Stimulated activated CD8-positive, alpha-beta memory T cell treated with anti-CD3 and anti-CD28 coated beads, Interleukin-2, amount 100 ng/mL, for 1 hour (primary cell): ENCODE results near the gene TMCC1.
"Not testable (repeated sequence)": the region's sequence is repeated elsewhere in the genome, so short reads cannot be mapped to it uniquely, and the experiment has no call there.

ENCODE experiments used
- DNase-seq, 2 donors: peaks; one replicate each; pipeline ENCODE4 v3.0.0-alpha.2; 2020; ENCODE audit warnings: low read depth in 2 of 2

Gene TMCC1

DNA sequence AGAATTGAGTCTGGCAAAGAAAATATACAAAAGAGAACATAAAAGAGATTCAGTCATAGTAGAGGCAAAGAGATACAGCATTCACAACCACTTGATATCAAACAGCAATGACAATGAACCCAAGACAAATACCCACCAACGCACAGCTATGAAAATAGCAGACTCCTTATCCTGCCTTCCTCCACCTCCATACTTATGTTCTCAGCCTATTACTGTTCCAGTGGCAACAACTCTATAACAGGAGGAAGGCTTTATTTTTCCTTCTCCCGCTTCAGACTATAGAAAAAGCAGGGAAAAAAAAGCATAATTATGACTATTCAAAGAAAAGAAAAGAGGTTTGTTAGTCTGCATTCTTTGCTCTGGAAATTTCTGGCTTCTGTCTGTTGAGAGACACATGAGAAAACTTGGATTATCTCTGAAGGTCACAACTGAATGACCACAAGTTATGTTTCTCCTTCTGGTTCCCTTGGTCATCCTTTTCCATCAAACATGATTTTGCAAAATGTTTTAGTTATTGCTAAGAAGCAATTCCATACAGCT is 205.9 kb downstream of the TMCC1 start:
- DNase-seq: no peak

- no peak for DNase-seq
Measured at GRCh38 chr3:129686941-129687340, 206.6 kb downstream of the TMCC1 start.

DNA sequence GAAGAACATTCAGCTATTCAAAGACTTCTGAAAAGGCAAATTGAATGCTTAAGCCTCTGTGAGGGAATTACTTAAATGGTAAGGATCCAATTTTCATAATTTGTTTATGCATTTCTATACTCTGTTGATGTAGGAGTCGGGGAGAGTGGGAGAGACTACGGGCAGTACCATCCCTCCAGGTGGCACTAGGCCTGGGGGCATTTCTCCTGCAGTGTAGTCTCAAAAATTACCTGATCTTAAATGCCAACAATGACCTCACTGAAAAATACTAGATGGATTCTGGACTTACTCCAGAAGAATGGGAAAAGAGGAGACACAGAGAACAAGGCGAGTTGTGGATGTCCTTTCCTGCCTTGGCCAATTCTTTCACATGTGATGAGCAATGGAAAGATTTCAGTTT is 209.2 kb downstream of the TMCC1 start:
- DNase-seq: no peak

- DNase-seq: no peak
Measured at GRCh38 chr3:129683201-129683600, 210.3 kb downstream of the TMCC1 start.

DNA sequence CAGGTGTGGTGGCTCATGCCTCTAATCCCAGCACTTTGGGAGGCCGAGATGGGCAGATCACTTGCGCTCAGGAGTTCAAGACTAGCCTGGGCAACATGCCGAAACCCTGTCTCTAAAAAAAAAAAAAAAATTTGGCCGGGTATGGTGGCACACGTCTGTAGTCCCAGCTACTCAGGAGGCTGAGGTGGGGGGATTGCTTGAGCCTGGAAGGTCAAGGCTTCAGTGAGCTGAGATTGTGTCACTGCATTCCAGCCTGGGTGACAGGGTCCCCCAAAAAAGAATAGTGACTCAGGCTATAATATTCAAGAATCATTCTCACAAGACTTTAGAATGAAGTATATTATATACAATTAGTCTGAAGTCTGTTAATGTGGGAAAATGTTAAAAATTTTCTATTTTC is 216.5 kb downstream of the TMCC1 start:
- no peak for DNase-seq

- not testable (repeated sequence) for DNase-seq
Measured at GRCh38 chr3:129674798-129675123, 218.8 kb downstream of the TMCC1 start.

DNA sequence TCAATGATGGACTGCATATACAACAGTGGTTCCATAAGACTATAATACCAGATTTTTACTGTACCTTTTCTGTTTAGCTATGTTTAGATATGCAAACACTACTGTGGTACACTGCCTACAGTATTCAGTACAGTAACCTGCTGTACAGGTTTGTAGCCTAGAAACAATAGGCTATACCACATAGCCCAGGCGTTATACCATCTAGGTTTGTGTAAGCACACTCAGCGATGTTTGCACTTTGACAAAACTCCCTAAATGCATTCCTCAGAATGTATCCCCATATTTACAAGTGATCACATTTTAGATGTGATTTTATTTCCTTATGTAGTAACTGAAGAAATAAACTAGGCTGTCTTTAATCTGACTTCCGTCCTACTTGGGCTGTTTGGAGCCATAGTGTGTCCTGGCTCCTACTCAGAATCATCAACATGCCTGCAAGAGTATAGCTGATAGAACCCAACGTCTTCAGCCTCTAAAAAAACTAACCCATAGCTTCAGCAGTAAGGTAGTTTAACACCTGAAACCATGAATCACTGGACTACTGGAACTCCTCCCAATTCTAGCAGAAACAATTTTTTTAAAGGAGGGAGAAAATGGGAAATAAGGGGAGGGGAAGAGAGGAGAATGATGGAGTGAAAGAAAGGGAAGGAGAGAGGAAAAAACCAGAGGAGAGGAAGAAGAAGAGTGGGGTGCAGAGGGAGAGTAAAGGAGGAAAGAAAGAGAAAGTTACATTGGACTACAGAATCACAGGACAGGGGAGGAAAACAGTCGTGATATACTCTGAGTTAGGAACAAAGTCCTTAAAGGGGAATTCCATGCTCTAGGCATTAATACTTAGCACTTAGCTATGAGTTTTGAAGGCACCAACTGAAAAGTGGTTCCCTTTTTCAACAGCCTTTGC is 219.4 kb downstream of the TMCC1 start:
- DNase-seq: no peak

- no peak for DNase-seq
Measured at GRCh38 chr3:129673012-129673411, 220.5 kb downstream of the TMCC1 start.

DNA sequence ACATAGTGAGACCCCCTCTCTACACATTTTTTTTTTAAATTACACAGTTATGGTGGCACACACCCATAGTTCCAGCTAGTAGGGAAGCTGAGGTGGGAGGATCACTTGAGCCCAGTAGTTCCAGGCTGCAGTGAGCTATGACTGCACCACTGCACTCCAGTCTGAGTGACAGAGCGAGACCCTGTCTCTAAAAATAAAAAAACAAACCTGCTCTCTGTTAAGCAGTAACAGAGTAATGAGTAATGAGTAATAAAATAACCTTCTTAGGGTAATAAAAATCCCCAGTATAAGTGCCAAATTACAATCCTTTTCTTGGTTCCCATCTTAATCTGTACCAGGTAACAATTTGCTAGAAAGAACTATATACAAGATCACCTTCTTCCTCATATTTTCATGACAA is 221.1 kb downstream of the TMCC1 start:
- no peak for DNase-seq

DNA sequence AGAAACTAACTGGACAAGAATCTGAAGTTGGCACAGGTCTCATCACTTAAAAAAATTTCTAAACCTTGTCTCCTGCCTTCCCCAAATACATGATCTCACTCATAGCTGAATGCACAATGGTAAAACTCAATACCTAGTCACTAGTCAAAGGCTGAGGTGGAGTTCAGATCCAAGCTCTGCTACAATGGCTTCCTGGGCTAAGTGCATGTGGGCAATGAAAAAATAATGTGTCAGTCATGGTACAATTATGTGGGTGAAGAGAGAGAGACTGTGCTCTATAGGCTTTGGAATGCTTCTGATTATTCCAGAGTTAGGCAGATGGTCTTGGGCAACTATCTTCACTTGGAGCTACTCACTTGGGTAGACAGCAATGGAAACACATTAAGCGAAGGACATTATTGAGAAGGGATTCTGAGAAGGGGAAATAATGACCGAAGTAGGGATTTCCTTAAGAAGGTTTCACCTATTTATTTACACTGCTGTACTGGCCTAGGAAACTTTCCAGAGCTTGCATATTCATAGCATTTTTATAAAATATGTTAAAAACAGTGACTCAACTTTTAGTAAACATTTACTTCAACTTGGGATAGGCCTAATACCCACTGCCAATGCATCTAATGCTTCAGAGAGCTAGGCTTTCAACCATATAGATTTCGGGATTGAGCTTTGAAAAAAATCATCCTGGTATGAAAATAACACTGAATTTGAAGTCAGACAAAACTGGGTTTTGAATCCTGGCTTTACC is 228.3 kb downstream of the TMCC1 start:
- no peak for DNase-seq

GRCh38 chr3:129663930-129664646 is 229.4 kb downstream of the TMCC1 start:
- no peak for DNase-seq

GRCh38 chr3:129663045-129663446 is 230.5 kb downstream of the TMCC1 start:
- no peak for DNase-seq

DNA sequence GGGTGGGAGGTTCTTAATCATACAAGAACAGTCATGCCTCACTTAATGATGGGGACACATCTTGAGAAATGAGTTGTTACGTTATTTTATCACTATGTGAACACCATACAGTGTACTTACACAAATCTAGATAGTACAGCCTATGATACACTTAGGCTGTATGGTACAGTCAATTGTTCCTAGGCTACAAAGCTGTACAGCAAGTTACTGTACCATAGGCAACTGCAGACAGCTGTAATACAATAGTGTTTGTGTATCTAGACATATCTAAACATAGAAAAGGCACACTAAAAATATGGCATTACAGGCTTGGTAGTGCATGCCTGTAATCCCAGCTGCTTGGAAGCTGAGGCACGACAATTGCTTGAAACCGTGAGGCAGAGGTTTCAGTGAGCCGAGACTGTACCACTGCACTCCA is 231.3 kb downstream of the TMCC1 start:
- no peak for DNase-seq

DNA sequence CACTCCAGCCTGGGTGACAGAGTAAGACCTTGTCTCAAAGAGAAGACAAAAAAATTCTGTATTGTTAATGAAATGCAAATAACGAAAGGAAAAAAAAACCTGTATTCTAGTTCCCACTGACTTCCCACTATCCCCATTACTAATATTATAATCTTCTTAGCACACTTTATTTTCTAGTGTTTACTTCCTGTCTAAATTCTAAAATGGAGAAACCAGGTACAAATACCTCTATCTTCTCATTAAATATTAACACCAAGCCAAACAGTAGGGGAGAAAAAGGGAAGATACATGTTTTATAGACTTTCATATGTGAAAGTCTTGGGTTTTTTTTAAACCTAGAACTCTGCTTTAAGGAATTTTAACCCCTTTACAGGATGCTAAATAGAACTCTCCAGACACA is 231.7 kb downstream of the TMCC1 start:
- no peak for DNase-seq

DNA sequence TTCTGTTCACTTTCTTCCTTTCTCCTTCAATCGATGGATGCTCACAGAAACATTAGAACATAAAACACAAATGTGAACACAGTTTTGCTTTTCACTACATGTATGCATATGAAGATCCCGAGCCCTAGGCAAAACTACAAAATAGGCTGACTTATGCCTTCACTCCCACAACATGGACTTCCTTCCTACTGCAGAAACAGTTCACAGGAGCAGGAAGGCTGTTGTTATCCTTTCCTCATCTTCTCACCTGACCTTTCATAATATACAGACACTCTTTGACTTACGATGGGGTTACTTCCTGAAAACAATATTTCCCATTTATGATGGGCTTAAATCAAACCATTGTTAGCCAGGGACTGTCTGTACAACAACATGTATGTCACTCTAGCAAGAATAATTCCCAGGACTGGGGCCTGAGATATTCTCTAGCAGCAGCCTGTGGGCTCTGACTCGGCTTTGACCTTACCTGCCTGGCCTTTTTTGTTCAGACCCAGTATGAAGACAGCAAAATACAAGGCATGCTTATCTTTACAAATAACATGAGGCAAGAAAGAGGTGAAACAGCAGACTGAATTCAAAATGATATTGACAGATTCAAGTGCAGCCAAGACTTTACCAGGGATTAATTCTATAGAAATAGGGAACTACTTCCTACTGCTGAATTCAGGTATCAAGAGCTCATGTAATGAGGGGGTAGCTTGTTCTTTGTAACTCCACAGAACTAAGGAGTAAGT is 235.2 kb downstream of the TMCC1 start:
- DNase-seq: no peak

DNA sequence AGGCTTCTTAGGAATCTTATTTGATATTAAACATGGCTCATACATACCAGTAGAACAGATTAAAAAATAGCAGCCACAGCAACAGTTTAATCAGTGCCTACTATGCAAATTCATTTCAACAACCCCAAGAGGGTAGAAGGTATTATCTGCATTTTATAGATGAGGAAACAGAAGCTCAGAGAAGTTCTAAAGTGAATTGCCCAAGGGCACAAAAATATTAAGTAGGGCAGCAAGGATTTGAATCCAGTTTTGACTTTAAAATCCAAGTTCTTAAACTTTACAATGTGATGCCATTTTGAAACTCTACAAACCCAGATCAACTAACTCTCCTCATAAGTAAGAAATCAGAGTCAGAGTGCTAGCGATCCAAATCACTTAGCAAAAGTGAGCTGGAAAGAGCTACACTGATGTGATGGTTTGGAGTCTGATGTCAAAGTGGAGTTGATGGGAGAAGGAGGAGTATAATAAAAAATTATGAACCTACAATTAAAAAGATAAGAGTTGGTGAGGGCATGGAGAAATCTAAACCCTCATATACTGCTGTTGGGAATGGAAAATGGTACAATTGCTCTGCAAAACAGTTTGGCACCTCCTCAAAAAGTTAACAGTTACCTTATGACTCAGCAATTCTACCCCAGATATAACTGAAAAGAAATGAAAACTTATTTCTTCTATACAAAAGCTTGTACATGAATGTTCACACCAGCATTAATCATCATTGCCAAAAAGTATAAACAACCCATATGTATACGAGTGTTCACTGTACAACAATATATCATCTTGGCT is 236.1 kb downstream of the TMCC1 start:
- no peak for DNase-seq

DNA sequence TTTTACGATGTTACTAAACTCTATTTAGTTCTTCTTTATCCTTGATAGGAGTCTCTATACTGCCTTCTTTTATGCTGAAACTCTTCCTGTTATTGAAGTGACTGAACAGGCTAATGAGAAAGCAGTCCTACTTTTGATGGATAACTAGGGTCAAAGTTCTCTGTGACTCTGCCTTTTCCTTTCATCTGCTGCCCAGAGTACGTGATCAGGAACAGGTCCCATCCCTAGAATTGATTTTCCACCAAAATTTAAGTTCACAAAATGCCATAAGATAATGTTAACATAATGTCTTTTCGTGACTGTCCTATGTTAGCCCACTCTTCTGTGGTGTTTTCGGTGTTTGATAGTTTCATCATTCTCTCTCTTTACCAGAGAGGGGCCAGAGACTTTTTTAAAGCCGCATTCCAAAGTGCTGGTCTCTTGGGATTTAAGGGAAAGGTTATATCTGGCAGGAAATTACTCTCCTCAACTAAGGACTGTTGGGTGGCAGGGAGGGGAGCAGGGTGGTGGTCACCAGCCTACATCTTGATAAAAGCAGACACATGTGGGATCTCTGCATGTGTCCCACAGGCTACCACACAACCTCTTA is 236.8 kb downstream of the TMCC1 start:
- no peak for DNase-seq

- DNase-seq: no peak
Measured at GRCh38 chr3:129655291-129655700, 238.2 kb downstream of the TMCC1 start.

DNA sequence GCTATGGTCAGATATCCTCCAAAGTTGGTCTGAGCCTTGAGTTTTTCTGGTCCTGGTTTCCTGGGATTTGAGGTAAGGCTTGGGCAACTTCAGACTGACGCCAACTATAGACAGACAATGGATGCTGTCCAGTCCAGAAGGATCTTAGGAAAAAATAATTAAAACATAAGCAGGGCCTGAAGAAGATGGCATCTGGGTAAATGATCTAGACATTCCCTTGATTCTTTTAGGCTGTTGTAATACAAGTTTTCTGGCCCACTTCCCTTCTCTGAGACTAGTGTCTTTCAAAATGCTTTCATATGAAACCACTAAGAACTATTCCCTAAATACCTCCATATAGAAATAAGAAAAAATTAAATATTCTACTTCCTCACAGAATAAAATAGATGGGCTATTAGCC is 239.4 kb downstream of the TMCC1 start:
- DNase-seq: no peak

- no peak for DNase-seq
Measured at GRCh38 chr3:129653019-129653418, 240.5 kb downstream of the TMCC1 start.
